SK-MEL-5 (cell line): ENCODE data around the gene FAM107A. TPM values are rescaled to one million over a fixed set of nuclear protein-coding genes. Genes with fewer than 3 reads are reported as not detected.
A peak's percentile ranks its signal among the peaks of the same experiment; 100 is the strongest.

Experiments
- DNase-seq: peaks from one replicate; pipeline ENCODE4 v3.0.0-alpha.2; 2016; ENCODE audit warnings: low read depth, low spot score
- in situ Hi-C: cut with HindIII; loops from 2 replicates; pipeline ENCODE4 v1.10.0; 2016; ENCODE audit warnings: low sequenced_read_pairs, high pct_unique_total_duplicates, low pct_unique_long_range_greater_than_20kb
- total RNA-seq: library from RNA; depleted of rRNA; stranded (reverse); fragments of >200 nt; shearing (Covaris generic); gene quantifications from 2 replicates; pipeline ENCODE4 v1.2.3, GENCODE V29; 2014

Gene FAM107A
- total RNA-seq, 1 experiment from 2014 or later, result not detected

DNA sequence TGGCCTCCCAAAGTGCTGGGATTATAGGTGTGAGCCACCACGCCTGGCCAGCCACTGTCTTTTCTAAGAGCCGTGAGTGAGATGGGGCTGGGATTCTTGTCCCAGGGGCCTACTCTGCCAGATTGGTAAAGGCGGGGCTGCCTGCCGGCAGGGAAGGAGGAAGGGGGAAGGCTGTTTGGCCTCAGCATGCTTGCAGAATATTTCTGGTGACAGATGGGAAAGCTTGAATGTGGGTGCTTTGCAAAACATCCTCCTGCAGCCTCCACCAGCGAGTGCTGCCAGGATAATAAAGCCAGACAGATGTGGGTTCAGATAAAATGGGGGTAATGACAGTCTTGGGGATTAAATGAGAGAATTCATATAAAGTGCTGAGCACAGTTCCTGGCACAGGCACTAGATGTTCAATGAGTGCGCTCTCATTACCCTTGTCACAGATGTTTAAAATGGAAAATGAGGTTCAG is 20.4 kb downstream of the FAM107A start:
- no peak for DNase-seq
- in situ Hi-C loops, result no loop called here

GRCh38 chr3:58556001-58556400 is 21.2 kb downstream of the FAM107A start:
- DNase-seq, result no peak
- in situ Hi-C loops, result no loop called here

DNA sequence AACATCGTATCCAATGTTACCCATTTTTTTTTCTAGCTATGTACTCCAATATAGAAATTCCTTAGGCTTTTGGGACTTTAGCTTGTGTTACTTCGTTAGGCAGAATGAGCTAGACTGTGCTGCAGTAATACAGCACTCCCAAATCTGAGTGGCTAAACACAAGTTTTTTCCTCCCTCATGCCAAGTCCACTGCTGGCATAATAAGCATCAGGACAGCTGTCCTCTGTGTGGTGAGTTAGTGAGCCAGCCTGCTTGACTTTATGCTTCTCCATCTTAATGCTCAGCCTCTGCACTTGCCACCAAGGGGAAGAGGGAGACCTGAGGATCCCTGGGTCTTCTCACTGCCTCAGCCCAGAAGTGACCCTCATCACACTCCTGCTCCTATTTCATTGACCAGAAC is 22.0 kb downstream of the FAM107A start:
- DNase-seq, result no peak
- in situ Hi-C loops, result no loop called here

DNA sequence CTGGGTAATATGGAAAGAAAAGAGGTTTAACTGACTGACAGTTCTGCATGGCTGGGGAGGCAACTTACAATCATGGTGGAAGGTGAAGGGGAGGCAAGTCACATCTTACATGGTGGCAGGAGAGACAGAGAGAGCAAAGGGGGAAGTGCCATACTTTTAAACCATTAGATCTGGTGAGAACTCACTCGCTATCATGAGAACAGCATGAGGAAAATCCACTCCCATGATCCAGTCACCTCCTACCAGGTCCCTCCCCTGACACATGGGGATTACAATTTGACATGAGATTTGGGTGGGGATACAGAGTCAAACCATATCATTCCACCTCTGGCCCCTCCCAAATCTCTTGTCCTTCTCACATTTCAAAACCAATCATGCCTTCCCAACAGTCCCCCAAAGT is 24.2 kb downstream of the FAM107A start:
- DNase-seq, result no peak
- in situ Hi-C loops, result no loop called here

GRCh38 chr3:58551636-58552180 is 25.5 kb downstream of the FAM107A start:
- DNase-seq, result no peak
- in situ Hi-C loops, result no loop called here

- no peak for DNase-seq
- in situ Hi-C loops, result no loop called here
Measured at GRCh38 chr3:58544541-58544940, 32.6 kb downstream of the FAM107A start.

- in situ Hi-C loops, result no loop called here
- DNase-seq, result no peak
Measured at GRCh38 chr3:58540176-58540858, 36.9 kb downstream of the FAM107A start.

GRCh38 chr3:58539626-58540025 is 37.6 kb downstream of the FAM107A start:
- in situ Hi-C loops, result no loop called here
- DNase-seq, result no peak

- in situ Hi-C loops, result no loop called here
- no peak for DNase-seq
Measured at GRCh38 chr3:58537412-58538301, 39.5 kb downstream of the FAM107A start.

DNA sequence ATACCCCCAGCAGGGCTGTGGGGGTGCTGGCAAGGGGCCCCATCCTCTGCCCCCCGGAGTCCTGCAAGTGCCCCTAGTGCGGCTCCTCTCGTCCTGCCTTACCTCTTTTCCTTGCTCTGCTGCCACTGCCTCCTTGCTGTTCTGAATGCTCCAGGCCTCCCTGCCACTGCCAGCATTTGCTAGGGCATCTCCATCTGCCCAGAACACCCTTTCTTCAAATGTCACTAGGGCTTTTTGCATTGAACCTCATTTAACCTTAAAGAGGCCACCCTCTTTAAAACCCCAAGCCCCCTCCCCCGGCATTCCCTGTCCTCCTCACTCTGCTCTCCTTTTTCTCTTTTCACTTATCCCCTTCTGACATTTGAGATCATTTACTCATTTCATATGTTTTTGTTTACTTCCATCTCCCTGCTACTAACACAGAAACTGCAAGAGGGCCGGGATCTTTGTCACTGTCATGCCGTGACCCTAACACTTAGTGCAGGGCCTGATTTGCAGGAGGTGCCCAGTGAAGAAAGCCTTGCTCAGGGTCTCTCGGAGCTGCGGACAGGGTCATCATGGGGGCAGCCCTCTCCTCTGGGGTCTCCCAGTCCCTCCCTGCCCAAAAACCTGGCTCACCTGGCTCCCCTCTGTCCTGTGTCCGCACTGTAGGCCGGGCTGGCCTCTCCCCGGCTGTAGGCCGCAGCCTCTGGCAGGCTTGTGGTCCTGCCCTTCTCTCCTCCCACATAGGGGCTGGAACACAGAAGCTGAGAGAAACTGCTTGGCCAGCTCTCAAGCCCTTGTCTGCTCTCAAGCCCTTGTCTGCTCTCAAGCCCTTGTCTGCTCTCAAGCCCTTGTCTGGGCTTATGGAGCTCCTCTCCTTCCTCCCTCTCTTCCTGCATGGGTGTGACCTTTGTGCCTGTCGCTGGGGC is 40.4 kb downstream of the FAM107A start, which contains the start of gene ACOX2:
ACOX2 (minus strand) TSS at position 690 of the 911 bp plus-strand sequence. CDS start 2,084 bp downstream, outside the sequence.
- in situ Hi-C loops, result no loop called here
- DNase-seq, result no peak

DNA sequence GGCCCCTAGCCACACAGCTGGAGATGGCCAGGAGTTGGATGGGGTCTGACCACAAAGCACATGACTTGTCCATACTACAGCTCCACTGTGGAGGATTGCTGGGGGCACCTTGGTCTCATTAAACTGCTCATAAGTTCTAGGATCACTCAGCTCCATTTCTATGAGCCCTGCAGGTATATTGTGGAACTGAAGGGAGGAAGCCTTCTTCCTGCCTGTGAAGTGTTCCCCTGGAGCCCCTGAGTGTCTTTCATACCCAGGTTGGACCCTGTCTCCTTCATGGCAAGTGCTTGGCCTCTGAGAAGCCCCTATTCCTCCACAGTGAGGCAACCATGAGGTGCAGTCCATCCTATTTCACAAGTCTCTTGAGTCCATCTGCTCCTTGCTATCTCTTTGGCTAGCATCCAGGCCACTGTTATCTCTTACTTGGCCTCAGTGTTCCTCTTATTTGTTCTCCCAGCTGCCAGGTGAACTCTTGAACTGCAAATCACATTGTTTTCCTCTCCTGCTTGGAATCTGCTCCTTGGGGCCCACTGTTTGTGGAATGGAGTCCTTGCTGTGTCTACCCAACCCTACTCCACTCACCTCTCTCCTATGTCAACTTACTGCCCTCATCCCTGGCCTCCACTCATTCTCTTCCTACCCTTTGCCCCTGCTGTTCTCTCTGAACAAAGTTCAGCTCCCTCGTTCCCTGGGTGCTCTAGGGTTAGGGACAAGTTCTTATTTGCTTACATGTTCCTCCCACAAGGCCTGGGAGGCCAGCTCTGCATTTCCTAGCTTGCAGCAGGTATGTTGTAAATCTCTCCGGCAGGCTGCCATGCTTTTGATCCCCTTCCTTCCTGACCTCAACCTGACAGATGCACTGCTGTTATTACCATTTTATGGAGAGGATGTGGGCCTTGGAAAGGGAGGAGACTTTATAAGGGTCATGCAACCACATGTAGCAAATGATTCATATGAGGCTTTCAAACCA is 41.4 kb downstream of the FAM107A start:
- in situ Hi-C loops, result no loop called here
- DNase-seq, result no peak

DNA sequence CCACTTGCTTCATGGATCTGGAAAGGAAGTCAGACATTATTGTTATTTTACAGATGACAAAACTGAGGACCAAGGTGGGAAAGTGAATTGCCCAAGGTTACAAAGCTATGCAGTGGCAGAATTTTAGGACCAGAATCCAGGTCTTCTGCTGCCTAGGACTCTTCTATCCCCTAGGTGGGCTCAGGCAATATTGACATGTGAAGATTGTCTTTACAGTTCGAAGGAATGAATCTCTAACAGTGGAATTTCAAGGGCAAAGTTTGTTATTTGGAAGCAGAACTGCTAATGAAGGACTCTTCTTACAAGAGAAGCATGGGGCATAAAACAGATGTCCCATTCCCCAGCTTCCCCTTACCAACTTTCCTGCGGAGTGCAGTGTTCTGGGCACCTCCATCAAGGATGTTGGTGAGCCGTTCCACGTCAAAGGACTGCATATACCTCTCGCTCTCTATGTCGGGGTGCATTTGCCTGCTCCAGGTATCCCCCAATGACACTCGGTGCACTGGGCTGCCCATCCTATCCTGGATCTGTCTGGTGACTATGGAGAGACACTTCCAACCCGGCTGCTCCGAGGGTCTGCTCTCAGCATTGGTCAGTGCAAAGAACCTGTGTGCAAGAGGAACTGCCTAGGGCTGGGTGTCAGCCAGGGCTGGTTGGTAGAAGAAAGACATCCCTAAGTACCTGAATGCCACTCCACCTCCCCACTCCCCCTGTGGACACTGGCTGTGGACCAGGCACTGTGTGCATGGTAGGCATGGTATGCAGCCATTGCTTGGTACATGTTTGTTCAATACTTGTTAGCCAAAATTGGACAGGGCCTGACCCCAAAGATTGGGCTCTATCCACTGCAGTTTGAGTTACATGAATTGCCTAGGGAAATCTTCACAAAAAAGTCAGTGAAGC is 42.3 kb downstream of the FAM107A start:
- no peak for DNase-seq
- in situ Hi-C loops, result no loop called here

GRCh38 chr3:58532794-58533220 is 44.4 kb downstream of the FAM107A start:
- DNase-seq, result peak; percentile 78
- in situ Hi-C loops, result no loop called here

DNA sequence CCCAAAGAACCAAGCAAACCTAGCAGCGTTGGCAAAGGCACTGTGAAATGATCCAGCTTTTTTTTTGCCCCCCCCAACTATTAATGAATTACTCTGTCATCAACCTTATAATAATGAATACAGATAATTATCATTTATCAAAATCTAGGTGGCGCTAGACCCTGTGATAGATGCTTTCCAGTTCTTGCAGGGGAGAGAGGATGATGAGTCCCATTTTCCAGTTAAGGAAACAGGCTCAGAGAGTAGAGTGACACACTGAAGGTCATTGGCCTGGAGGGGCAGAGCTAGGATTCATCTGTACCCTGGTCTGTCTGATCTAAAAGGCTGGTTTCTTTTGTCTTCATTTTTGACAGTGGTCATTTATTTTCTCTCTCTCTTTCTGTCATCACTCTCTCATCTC is 45.2 kb downstream of the FAM107A start:
- in situ Hi-C loops, result no loop called here
- DNase-seq, result peak; percentile 51

DNA sequence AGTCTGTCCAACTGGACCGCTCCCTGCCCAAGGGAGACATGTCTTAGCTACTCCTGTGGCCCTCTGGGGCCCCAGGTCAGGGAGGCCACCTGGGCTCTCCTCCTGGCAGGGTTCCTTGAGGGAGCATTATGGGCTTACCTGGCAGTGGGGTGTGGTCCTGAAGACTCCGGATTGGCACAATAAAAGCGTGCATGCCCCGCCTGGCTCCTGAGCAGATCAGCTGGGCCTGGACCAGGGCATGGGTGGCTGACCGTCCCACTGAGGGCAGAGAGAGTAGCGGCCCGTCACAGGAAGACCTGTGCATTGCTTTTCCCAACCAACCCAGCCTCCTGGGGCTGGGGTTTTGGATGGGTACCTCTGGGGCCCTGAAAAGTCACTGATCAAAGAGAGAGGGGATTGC is 45.6 kb downstream of the FAM107A start:
- no peak for DNase-seq
- in situ Hi-C loops, result no loop called here
